Adipocyte (in vitro differentiated cells): Measurements from ENCODE around the gene FRMD8.
A peak's percentile ranks its signal among the peaks of the same experiment; 100 is the strongest.

Experiments
- DNase-seq: peaks from one replicate; pipeline ENCODE4 v3.0.0-alpha.2; 2015; ENCODE audit warnings: low read depth
- H3K27me3 ChIP-seq: replicated peaks from 2 replicates; pipeline ENCODE4 v1.7.0; 2013; ENCODE audit warnings: mild to moderate bottlenecking, low read length, moderate library complexity; ENCODE audit not compliant: control insufficient read depth, insufficient read depth
- H3K36me3 ChIP-seq: 2 replicates; pipeline ENCODE4 v1.7.0; 2013; ENCODE audit warnings: low read length, mild to moderate bottlenecking, moderate library complexity; ENCODE audit not compliant: control insufficient read depth, insufficient read depth, severe bottlenecking
- H3K4me1 ChIP-seq: 2 replicates; pipeline ENCODE4 v1.7.0; 2013; ENCODE audit warnings: mild to moderate bottlenecking, low read length, moderate library complexity; ENCODE audit not compliant: control insufficient read depth, insufficient read depth
- H3K4me3 ChIP-seq: 2 replicates; pipeline ENCODE4 v1.7.0; 2013; ENCODE audit warnings: mild to moderate bottlenecking, low read length, moderate library complexity
- H3K9ac ChIP-seq: 2 replicates; pipeline ENCODE4 v1.7.0; 2013; ENCODE audit warnings: mild to moderate bottlenecking, low read length, moderate library complexity
- H3K9me3 ChIP-seq: 2 replicates; pipeline ENCODE4 v1.7.0; 2013; ENCODE audit warnings: mild to moderate bottlenecking, low read length, moderate library complexity; ENCODE audit not compliant: control insufficient read depth

FRMD8 gene

GRCh38 chr11:65355776-65356393, 30.6 kb upstream of the FRMD8 start:
- Histone ChIP-seq H3K9me3 (no peaks in the 10 kb centered on the region), H3K9ac (peak overlapping the region; percentile 19), H3K4me1 (peaks cover 16% of the 10 kb centered on the region), H3K4me3 (peak overlapping the region; percentile 14), H3K36me3 (peaks cover 25% of the 10 kb centered on the region), H3K27me3 (peaks cover 12% of the 10 kb centered on the region)
- peak; percentile 6 for DNase-seq

- H3K9me3 ChIP-seq: no peaks in the 10 kb centered on the region
- H3K36me3 ChIP-seq: peaks cover 19% of the 10 kb centered on the region
- peak overlapping the region; percentile 19 for H3K9ac ChIP-seq
- H3K4me3 ChIP-seq: no peak overlapping the region
- H3K4me1 ChIP-seq: peaks cover 16% of the 10 kb centered on the region
- no peak for DNase-seq
- peaks cover 12% of the 10 kb centered on the region for H3K27me3 ChIP-seq
These were observed 30.0 kb upstream of the FRMD8 start for GRCh38 chr11:65356394-65356972.

- H3K4me3 ChIP-seq: no peak overlapping the region
- peaks cover 6% of the 10 kb centered on the region for H3K36me3 ChIP-seq
- H3K9me3 ChIP-seq: no peaks in the 10 kb centered on the region
- no peak for DNase-seq
- H3K4me1 ChIP-seq: peaks cover 16% of the 10 kb centered on the region
- H3K9ac ChIP-seq: no peak overlapping the region
- H3K27me3 ChIP-seq: peaks cover 12% of the 10 kb centered on the region
These were observed 28.5 kb upstream of the FRMD8 start for GRCh38 chr11:65357856-65358356.

GRCh38 chr11:65362320-65362931, 24.0 kb upstream of the FRMD8 start:
- peaks cover 11% of the 10 kb centered on the region for H3K4me1 ChIP-seq
- no peak overlapping the region for H3K9ac ChIP-seq
- H3K36me3 ChIP-seq: no peaks in the 10 kb centered on the region
- no peak for DNase-seq
- H3K27me3 ChIP-seq: no peaks in the 10 kb centered on the region
- no peak overlapping the region for H3K4me3 ChIP-seq
- H3K9me3 ChIP-seq: no peaks in the 10 kb centered on the region

- H3K4me1 ChIP-seq: peaks cover 6% of the 10 kb centered on the region
- H3K4me3 ChIP-seq: no peak overlapping the region
- DNase-seq: no peak
- no peak overlapping the region for H3K9ac ChIP-seq
- H3K27me3 ChIP-seq: no peaks in the 10 kb centered on the region
- no peaks in the 10 kb centered on the region for H3K9me3 ChIP-seq
- no peaks in the 10 kb centered on the region for H3K36me3 ChIP-seq
These were observed 23.5 kb upstream of the FRMD8 start for GRCh38 chr11:65362966-65363365.

GRCh38 chr11:65363770-65364169, 22.7 kb upstream of the FRMD8 start:
- DNase-seq: no peak
- Histone ChIP-seq H3K27me3 (no peaks in the 10 kb centered on the region), H3K9me3 (no peaks in the 10 kb centered on the region), H3K9ac (no peak overlapping the region), H3K36me3 (no peaks in the 10 kb centered on the region), H3K4me1 (peaks cover 4% of the 10 kb centered on the region), H3K4me3 (no peak overlapping the region)

- H3K27me3 ChIP-seq: no peaks in the 10 kb centered on the region
- H3K4me3 ChIP-seq: no peak overlapping the region
- no peaks in the 10 kb centered on the region for H3K36me3 ChIP-seq
- H3K4me1 ChIP-seq: peaks cover 12% of the 10 kb centered on the region
- no peaks in the 10 kb centered on the region for H3K9me3 ChIP-seq
- H3K9ac ChIP-seq: peak overlapping the region; percentile 18
- DNase-seq: peak; percentile 89
These were observed 20.1 kb upstream of the FRMD8 start for GRCh38 chr11:65366340-65366773.

- Histone ChIP-seq H3K9me3 (no peaks in the 10 kb centered on the region), H3K4me1 (peaks cover 10% of the 10 kb centered on the region), H3K36me3 (no peaks in the 10 kb centered on the region), H3K9ac (peak overlapping the region; percentile 32), H3K4me3 (no peak overlapping the region), H3K27me3 (no peaks in the 10 kb centered on the region)
- no peak for DNase-seq
These were observed 15.8 kb upstream of the FRMD8 start for GRCh38 chr11:65370659-65371049.

GRCh38 chr11:65373839-65374580, 12.4 kb upstream of the FRMD8 start:
- Histone ChIP-seq H3K4me1 (peaks cover 10% of the 10 kb centered on the region), H3K4me3 (no peak overlapping the region), H3K27me3 (no peaks in the 10 kb centered on the region), H3K36me3 (no peaks in the 10 kb centered on the region), H3K9ac (no peak overlapping the region), H3K9me3 (no peaks in the 10 kb centered on the region)
- no peak for DNase-seq

GRCh38 chr11:65375012-65375411, 11.4 kb upstream of the FRMD8 start:
- H3K4me3 ChIP-seq: no peak overlapping the region
- no peak for DNase-seq
- H3K36me3 ChIP-seq: no peaks in the 10 kb centered on the region
- H3K9ac ChIP-seq: no peak overlapping the region
- no peaks in the 10 kb centered on the region for H3K9me3 ChIP-seq
- H3K4me1 ChIP-seq: peaks cover 10% of the 10 kb centered on the region
- no peaks in the 10 kb centered on the region for H3K27me3 ChIP-seq

- Histone ChIP-seq H3K4me1 (peaks cover 4% of the 10 kb centered on the region), H3K36me3 (no peaks in the 10 kb centered on the region), H3K9me3 (no peaks in the 10 kb centered on the region), H3K9ac (no peak overlapping the region), H3K27me3 (no peaks in the 10 kb centered on the region), H3K4me3 (no peak overlapping the region)
- no peak for DNase-seq
These were observed 10.2 kb upstream of the FRMD8 start for GRCh38 chr11:65376138-65376713.
